NCI-H2171 treated with DMSO at 0.1 percent for 48 hours (cell line): ENCODE measurements around the gene RERG.
"Not testable (repeated sequence)": the region's sequence is repeated elsewhere in the genome, so short reads cannot be mapped to it uniquely, and the experiment has no call there.

Experiments
- DNase-seq: peaks from one replicate; lab custom pipeline; 2025; lab: John Stamatoyannopoulos, UW

RERG gene

DNA sequence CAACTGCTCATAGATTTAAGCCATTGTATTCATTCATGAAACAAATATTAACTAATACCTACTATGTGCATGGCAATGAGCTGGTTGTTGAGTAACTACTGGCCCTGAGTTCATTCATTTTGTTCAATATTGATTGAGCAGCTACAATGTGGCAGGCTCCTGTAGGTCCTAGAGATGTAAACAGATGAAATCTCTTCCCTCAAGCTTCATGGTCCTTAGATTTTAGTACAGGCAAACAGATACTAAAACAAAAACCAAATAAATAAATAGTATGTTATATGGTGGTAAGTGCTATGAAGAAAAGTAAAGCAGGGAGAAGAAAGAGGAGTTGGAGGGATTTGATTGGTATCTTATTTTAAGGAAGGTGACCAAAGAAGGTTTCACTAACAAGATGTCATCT, 77.8 kb downstream of the RERG start:
- no peak for DNase-seq

GRCh38 chr12:15142711-15143110, 78.5 kb downstream of the RERG start:
- no peak for DNase-seq

DNA sequence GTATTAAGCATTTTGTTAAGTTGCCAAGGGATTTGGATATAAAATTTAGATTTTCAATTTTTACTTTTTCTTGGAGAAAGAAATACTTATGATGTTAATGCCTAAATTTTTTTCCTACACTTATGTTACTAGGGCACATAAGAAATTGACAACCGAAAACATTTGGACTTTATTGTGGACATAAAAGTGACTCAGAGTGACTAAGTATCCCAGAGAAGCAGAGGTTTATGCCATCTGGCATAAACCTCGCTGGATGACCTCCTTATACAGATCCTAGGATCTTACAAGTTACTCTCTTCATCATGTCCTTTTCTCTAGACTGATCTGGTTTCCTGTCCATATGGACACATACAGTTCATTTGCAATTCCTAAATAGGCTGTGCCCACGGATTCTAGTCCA, 89.8 kb downstream of the RERG start:
- peak; percentile 34 for DNase-seq

GRCh38 chr12:15130541-15130940, 90.7 kb downstream of the RERG start:
- DNase-seq = no peak

DNA sequence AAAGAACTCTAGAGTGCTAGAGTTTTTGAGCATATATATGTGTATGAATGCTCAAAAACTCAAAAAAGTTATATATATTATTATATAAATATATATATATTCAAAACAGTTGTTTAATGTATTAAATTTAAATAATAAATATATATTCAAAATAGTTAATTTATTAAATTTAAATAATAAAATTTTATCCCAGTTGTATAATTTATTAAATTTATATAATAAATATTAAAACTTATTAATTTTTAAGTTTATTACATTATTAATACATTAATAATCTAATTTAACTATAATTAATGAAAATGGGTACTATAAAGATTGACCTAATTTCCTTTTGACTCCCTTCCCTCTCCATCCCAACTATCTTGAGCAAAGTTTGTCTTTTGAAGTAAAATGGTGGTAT, 97.8 kb downstream of the RERG start:
- DNase-seq = no peak

- DNase-seq = no peak
Observed at GRCh38 chr12:15122344-15122743, 98.9 kb downstream of the RERG start.

DNA sequence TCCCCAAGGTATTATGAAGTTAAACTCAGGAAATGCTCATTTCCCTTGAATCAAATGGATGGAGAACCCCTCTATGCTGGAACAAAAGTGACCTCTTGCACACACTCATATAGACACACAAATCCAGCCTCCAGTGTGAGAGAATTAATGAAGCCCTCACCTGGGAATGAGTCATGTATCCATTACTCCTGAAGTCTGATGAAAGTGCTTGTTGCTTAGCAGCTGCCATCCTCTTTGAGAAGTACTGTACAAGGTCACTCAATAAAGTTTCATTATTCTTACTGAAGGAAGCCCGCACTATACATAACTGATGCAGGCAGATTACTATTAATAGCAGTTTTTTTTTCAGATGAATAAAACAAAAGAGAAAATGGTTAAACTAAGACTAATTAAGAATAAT, 102.3 kb downstream of the RERG start:
- DNase-seq = no peak

DNA sequence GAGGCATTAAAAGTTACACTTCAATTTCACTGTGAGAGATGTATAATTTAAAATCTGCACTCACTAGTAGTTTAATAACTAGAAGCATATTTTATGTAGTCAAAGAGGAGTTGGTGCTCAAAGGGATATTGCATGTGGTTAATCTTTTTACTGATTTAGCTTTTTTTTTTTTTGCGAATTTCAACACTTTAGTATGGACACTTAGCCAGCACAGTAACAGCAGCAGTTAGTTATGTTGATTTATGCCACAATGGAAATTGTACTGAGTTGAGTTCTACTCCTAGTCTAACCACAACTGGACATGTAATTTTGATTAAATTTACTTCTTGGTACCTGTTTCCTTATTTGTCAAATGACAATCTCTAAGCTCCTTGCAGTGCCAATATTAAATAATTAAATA, 104.2 kb downstream of the RERG start:
- no peak for DNase-seq

DNA sequence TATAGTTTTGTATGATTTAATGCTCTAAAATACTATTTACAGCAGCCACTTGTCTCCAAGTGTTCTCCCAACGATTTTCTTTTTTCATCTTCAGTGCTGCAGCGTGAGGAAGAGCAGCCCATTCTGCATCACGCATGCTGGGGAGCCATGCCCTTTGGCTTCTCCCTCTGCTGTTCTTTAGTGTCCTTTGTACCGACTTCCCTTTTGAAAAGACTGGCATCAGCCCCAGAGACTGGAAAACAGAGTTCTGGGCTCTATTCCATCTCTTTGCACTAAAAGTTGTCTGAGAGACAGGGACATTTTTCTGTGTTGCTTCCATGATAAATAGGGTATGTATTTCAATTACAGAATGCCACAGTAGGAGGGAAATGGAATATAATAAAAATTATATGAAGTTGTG, 105.1 kb downstream of the RERG start:
- DNase-seq = no peak

DNA sequence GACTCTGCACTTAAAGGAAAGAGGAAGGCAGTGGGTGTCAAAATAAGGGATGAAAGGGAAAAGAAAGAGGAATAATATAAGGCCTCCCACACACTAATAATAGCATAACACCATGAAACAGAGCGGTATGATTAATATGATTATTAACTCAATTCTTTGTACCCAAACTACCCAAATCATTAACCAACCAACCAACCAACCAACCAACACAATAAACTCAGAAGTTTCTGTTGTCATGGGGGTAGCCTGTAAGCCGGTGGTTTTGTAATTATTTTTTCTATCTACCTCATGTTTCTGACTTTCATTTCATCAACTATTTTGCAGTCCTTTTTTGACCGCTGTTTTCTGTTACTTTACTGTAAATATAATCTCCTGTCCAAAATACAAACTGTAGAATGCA, 105.8 kb downstream of the RERG start:
- DNase-seq = no peak

DNA sequence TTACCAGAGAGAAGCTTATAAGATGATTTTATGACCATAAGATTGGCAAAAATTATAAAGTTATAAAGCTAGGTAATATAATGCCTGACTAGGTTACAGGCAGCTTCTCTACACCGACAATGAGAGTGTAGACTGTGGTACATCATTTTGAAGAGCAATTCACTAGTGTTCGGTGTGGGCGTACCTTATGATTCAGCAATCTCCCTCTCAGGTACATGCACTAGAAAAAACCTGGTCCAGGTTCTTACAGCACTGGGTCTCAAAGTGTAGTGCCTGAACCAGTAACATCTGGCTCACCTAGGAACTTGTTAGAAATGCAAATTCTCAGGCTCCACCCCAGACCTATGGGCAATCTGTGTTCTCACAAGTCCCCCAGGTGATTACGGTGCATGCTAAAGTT, 106.7 kb downstream of the RERG start:
- no peak for DNase-seq

DNA sequence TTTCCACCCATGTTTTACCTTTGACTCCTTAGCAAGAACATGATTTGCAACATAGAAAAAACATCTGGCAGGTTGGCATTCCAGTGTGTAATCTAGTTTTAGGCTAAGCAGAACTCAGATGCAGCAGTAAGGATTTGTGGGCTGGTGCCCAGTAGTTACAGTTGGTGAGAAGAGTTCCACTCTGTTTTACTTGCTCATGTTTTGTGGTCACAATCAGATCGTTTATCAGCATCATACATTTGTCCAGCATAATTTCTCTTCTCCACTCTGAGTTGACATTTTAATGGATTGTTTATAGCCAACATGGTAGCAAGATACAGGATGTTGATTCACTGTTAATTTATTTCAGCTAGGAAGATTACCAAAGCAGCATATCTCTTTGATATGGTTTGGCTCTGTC, 128.4 kb downstream of the RERG start:
- DNase-seq = no peak

DNA sequence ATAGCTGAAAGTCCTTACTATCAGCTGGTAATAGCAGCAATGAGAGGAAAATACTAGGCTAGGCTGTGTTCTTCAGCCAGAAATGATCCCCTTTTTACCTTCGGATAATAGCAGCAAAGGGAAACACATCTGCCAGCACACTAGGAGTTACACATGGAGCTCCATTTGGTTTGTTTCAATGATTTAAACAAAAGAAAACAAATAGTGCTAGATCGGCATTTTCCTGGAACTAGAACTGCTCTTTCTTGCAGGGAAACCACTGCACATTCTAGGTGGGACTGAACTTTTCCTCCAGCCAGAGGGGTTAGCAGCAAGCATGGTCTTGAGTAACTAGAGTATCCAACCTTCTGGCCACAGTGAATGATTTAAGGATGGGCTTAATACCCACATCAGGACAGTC, 130.8 kb downstream of the RERG start:
- no peak for DNase-seq

GRCh38 chr12:15088105-15088504, 133.1 kb downstream of the RERG start:
- DNase-seq = peak; percentile 2

- DNase-seq = not testable (repeated sequence)
Observed at GRCh38 chr12:15077751-15078150, 143.5 kb downstream of the RERG start.

DNA sequence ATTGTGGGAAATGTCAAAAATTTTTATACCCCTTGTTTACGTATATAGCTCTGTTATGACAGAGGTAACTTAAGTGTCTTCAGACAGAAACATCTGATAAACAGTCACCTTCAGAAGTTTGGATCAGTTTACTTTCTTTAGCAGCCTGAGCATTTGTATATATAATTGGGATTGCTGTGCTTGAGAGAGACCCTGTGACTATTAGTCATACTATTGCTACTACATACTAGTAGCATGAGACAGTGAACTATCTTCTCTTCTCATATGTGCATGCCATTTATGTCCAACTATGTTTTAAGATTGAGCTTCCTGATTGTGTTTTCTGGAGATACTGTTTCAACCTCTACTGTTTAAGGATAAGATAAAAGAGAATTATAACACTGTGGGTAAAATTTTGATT, 146.9 kb downstream of the RERG start:
- DNase-seq = no peak

DNA sequence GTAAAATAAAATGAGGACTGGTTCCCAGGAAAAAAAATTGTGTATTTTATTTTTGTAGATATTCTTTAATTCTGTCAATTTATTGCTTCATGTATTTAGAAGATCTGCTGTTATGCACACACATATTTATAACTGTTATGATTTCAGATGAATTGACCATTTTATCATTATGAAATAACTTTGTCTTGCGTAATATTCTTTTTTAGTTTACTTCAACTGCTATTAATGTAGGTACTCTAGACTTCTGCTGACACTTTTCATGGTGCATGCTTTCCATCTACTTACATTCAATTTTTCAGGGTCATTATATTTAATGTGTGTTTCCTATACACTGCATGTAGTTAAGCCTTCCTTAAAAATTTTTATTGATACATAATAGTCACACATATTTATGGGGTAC, 162.1 kb downstream of the RERG start:
- DNase-seq = no peak
